ENCODE measurements around the gene UNC5C.
A peak's percentile ranks its signal among the peaks of the same experiment; 100 is the strongest.

The UNC5C gene

GRCh38 chr4:95129031-95129430, 419.7 kb downstream of the UNC5C start:
- H3K27me3 ChIP-seq (ENCODE audit: insufficient read depth, poor library complexity, severe bottlenecking): no peaks in the 10 kb centered on the region
- H3K4me1 ChIP-seq (ENCODE audit: insufficient read depth, poor library complexity, severe bottlenecking): peaks cover 16% of the 10 kb centered on the region
- H3K9me3 ChIP-seq (ENCODE audit: severe bottlenecking): no peaks in the 10 kb centered on the region
- no peaks in the 10 kb centered on the region for H3K36me3 ChIP-seq (ENCODE audit: low read depth)
- no peak for ATAC-seq (ENCODE audit: low read depth)
- H3K4me3 ChIP-seq (ENCODE audit: severe bottlenecking): no peak overlapping the region
- no peak for TF ChIP-seq CTCF (IDR thresholded peaks at IDR 0.05; ENCODE audit: poor library complexity, severe bottlenecking)
- peak overlapping the region; percentile 95 for H3K27ac ChIP-seq (ENCODE audit: poor library complexity, severe bottlenecking)
- no peak for DNase-seq (ENCODE audit: low spot score)

GRCh38 chr4:95124906-95125504, 423.8 kb downstream of the UNC5C start:
- no peak overlapping the region for H3K4me3 ChIP-seq (ENCODE audit: severe bottlenecking)
- no peaks in the 10 kb centered on the region for H3K27me3 ChIP-seq (ENCODE audit: insufficient read depth, poor library complexity, severe bottlenecking)
- no peak overlapping the region for H3K27ac ChIP-seq (ENCODE audit: poor library complexity, severe bottlenecking)
- DNase-seq (ENCODE audit: low spot score) (no peak), ATAC-seq (ENCODE audit: low read depth) (peak; percentile 85)
- peak; percentile 89 for TF ChIP-seq CTCF (IDR thresholded peaks at IDR 0.05; ENCODE audit: poor library complexity, severe bottlenecking)
- no peaks in the 10 kb centered on the region for H3K36me3 ChIP-seq (ENCODE audit: low read depth)
- no peaks in the 10 kb centered on the region for H3K9me3 ChIP-seq (ENCODE audit: severe bottlenecking)
- peaks cover 7% of the 10 kb centered on the region for H3K4me1 ChIP-seq (ENCODE audit: insufficient read depth, poor library complexity, severe bottlenecking)

DNA sequence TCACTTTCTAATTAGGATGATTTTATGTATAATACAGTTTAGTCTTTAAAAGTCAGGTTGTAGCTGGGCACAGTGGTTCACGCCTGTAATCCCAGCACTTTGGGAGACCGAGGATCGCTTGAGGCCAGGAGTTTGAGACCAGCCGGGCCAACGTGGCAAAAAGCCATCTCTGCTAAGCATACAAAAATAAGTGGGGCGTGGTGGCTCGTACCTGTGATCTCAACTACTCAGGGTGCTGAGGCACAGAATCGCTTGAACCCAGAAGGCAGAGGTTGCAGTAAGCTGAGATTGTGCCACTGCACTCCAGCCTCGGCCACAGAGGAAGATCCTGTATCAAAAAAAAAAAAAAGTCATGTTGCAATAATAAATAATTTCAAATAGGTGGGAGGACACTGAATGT, 426.8 kb downstream of the UNC5C start:
- Histone ChIP-seq H3K9me3 (ENCODE audit: severe bottlenecking) (no peaks in the 10 kb centered on the region), H3K27me3 (ENCODE audit: insufficient read depth, poor library complexity, severe bottlenecking) (no peaks in the 10 kb centered on the region), H3K4me3 (ENCODE audit: severe bottlenecking) (no peak overlapping the region), H3K4me1 (ENCODE audit: insufficient read depth, poor library complexity, severe bottlenecking) (no peaks in the 10 kb centered on the region), H3K27ac (ENCODE audit: poor library complexity, severe bottlenecking) (no peak overlapping the region), H3K36me3 (ENCODE audit: low read depth) (no peaks in the 10 kb centered on the region)
- ATAC-seq (ENCODE audit: low read depth) (no peak), DNase-seq (ENCODE audit: low spot score) (no peak)
- TF ChIP-seq CTCF (IDR thresholded peaks at IDR 0.05; ENCODE audit: poor library complexity, severe bottlenecking): no peak

GRCh38 chr4:95120456-95120855, 428.3 kb downstream of the UNC5C start:
- no peak for DNase-seq (ENCODE audit: low spot score)
- Histone ChIP-seq H3K9me3 (ENCODE audit: severe bottlenecking) (no peaks in the 10 kb centered on the region), H3K27me3 (ENCODE audit: insufficient read depth, poor library complexity, severe bottlenecking) (no peaks in the 10 kb centered on the region), H3K27ac (ENCODE audit: poor library complexity, severe bottlenecking) (no peak overlapping the region), H3K4me3 (ENCODE audit: severe bottlenecking) (no peak overlapping the region), H3K4me1 (ENCODE audit: insufficient read depth, poor library complexity, severe bottlenecking) (no peaks in the 10 kb centered on the region), H3K36me3 (ENCODE audit: low read depth) (no peaks in the 10 kb centered on the region)
- no peak for ATAC-seq (ENCODE audit: low read depth)
- no peak for TF ChIP-seq CTCF (IDR thresholded peaks at IDR 0.05; ENCODE audit: poor library complexity, severe bottlenecking)

DNA sequence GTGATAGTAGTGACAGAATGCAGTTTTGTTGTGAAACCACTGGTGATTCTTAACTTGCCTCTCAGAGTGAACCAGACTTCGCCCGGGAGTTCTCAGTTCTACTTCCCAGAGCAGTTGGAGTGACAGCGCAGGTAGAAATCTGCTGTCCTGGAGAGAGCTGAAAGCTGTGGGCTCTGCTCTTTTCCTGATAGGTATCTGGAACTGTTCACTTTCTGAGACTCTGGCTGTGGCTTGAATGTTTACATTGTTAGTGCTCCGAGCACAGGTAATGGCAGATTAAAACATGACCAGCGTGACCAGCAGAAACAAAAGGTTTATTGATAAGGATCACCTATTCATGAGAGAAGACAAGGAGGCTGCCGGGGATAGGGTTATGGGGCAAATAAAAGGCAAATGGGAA, 430.3 kb downstream of the UNC5C start:
- Histone ChIP-seq H3K27me3 (ENCODE audit: insufficient read depth, poor library complexity, severe bottlenecking) (no peaks in the 10 kb centered on the region), H3K4me3 (ENCODE audit: severe bottlenecking) (no peak overlapping the region), H3K27ac (ENCODE audit: poor library complexity, severe bottlenecking) (no peak overlapping the region), H3K9me3 (ENCODE audit: severe bottlenecking) (no peaks in the 10 kb centered on the region), H3K4me1 (ENCODE audit: insufficient read depth, poor library complexity, severe bottlenecking) (no peaks in the 10 kb centered on the region), H3K36me3 (ENCODE audit: low read depth) (no peaks in the 10 kb centered on the region)
- ATAC-seq (ENCODE audit: low read depth): no peak
- no peak for TF ChIP-seq CTCF (IDR thresholded peaks at IDR 0.05; ENCODE audit: poor library complexity, severe bottlenecking)
- DNase-seq (ENCODE audit: low spot score): no peak
